GM12892 (cell line): Measurements from ENCODE around the gene LUC7L.
"Not testable (repeated sequence)": the region's sequence is repeated elsewhere in the genome, so short reads cannot be mapped to it uniquely, and the experiment has no call there.

ENCODE experiments used
- DNase-seq: peaks from one replicate; pipeline ENCODE4 v3.0.0; 2011; ENCODE audit not compliant: insufficient read length
- FAIRE-seq: peaks from 2 replicates; lab custom pipeline; 2011; peaks lifted over from hg19 to GRCh38; lab: Jason Lieb, UNC
- POLR2A ChIP-seq: IDR thresholded peaks from 2 replicates; pipeline ENCODE4 v1.6.1; 2011; ENCODE audit warnings: low read depth, low read length, control low read depth
- POLR2AphosphoS5 ChIP-seq: IDR thresholded peaks from 2 replicates; pipeline ENCODE4 v1.6.1; 2011; ENCODE audit warnings: low read depth, low read length, control low read depth
- TAF1 ChIP-seq: IDR thresholded peaks from 2 replicates; pipeline ENCODE4 v1.6.1; 2011; ENCODE audit warnings: low read depth, mild to moderate bottlenecking, control low read depth, low read length, borderline replicate concordance

LUC7L gene

GRCh38 chr16:261031-261691, 31.9 kb upstream of the LUC7L start:
- DNase-seq (no peak), FAIRE-seq (no peak)
- TF ChIP-seq POLR2AphosphoS5 (no peak), TAF1 (no peak), POLR2A (no peak)

- FAIRE-seq = no peak
Measured at GRCh38 chr16:260326-260725, 31.1 kb upstream of the LUC7L start.

GRCh38 chr16:259814-260253, 30.6 kb upstream of the LUC7L start:
- FAIRE-seq (no peak), DNase-seq (no peak)
- TF ChIP-seq POLR2A (no peak), TAF1 (no peak), POLR2AphosphoS5 (no peak)

More at GRCh38 chr16:260326-260725, 31.1 kb upstream of the LUC7L start:
- TF ChIP-seq POLR2AphosphoS5 (no peak), TAF1 (no peak), POLR2A (no peak)
- DNase-seq = no peak

GRCh38 chr16:259226-259625, 30.0 kb upstream of the LUC7L start:
- DNase-seq = no peak
- FAIRE-seq = no peak
- TF ChIP-seq TAF1 (no peak), POLR2A (no peak), POLR2AphosphoS5 (no peak)

GRCh38 chr16:258091-258490, 28.8 kb upstream of the LUC7L start:
- FAIRE-seq, DNase-seq: not testable (repeated sequence)

- no peak for FAIRE-seq
- TF ChIP-seq POLR2A (no peak), TAF1 (no peak)
- no peak for DNase-seq
Measured at GRCh38 chr16:255183-255582, 25.9 kb upstream of the LUC7L start.

- no peak for FAIRE-seq
- TF ChIP-seq POLR2A (no peak), POLR2AphosphoS5 (no peak), TAF1 (no peak)
- no peak for DNase-seq
Measured at GRCh38 chr16:254461-254860, 25.2 kb upstream of the LUC7L start.

GRCh38 chr16:253833-254232, 24.6 kb upstream of the LUC7L start:
- no peak for TF ChIP-seq TAF1
- TF ChIP-seq POLR2AphosphoS5 = no peak
- TF ChIP-seq POLR2A = no peak
- no peak for DNase-seq
- no peak for FAIRE-seq

GRCh38 chr16:252366-253337, 23.4 kb upstream of the LUC7L start:
- TF ChIP-seq POLR2A (no peak), POLR2AphosphoS5 (no peak), TAF1 (no peak)
- FAIRE-seq = peak; percentile 88

GRCh38 chr16:249431-249830, 20.2 kb upstream of the LUC7L start:
- FAIRE-seq = no peak
- TF ChIP-seq POLR2A (no peak), POLR2AphosphoS5 (no peak), TAF1 (no peak)
- DNase-seq = no peak

More at GRCh38 chr16:252366-253337, 23.4 kb upstream of the LUC7L start:
- peak; percentile 63 for DNase-seq

GRCh38 chr16:247027-247426, 17.8 kb upstream of the LUC7L start:
- DNase-seq (no peak), FAIRE-seq (no peak)
- no peak for TF ChIP-seq POLR2A
- TF ChIP-seq TAF1 = no peak
- TF ChIP-seq POLR2AphosphoS5 = no peak

GRCh38 chr16:245105-245504, 15.9 kb upstream of the LUC7L start:
- FAIRE-seq = no peak
- DNase-seq = no peak
- TF ChIP-seq POLR2AphosphoS5 (no peak), POLR2A (no peak), TAF1 (no peak)
